HG03460 (cell line): Measurements from ENCODE around the gene GOLPH3.
"Not testable (repeated sequence)": the region's sequence is repeated elsewhere in the genome, so short reads cannot be mapped to it uniquely, and the experiment has no call there.

Experiments
- ATAC-seq: cut with Tn5 transposase; IDR thresholded peaks from one replicate; pipeline ENCODE4 v1.9.1; 2021; ENCODE audit not compliant: unreplicated experiment

GOLPH3 gene

DNA sequence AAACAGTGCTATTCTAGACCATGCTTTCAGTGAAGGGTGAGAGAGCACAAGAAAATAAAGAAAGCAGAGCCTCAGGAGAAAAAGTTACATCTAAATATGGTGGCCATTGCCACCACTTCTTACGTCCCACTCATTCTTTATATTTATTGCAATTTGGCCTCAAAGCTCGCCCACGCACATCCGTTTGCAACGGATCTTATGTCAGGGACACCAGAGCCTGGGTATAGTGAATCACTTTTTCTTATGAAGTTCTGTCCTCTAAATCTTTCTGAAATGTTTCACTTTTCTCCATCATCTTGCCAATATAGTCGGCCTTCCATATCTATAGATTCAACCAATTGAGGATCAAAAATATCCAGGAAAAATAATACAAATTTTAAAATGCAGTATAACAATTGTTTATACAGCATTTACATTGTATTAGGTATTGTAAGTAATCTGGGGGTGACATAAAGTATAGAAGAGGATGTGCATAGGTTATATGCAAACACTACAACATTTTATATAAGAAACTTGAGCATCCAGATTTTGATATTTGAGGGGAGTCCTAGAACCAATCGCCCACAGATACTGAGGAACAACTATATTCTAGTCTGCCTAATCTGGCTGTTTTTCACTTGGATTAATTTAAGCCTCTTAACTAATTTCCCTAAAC lies 35.2 kb downstream of the GOLPH3 start:
- no peak for ATAC-seq

DNA sequence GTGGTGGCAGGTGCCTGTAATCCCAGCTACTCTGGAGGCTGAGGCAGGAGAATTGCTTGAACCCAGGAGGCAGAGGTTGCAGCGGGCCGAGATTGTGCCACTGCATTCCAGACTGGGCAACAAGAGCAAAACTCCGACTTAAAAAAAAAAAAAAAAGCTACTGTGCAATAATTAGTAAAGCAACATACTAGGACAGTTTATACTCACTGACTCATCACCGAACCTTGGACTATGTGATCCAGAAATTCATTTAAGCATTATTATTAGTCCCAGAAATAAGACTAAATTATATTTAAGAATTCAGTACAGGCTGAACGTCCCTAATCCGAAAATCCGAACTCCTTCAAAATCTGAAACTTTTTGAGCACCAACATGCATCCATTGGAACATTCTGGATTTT lies 37.8 kb downstream of the GOLPH3 start:
- ATAC-seq, result no peak

DNA sequence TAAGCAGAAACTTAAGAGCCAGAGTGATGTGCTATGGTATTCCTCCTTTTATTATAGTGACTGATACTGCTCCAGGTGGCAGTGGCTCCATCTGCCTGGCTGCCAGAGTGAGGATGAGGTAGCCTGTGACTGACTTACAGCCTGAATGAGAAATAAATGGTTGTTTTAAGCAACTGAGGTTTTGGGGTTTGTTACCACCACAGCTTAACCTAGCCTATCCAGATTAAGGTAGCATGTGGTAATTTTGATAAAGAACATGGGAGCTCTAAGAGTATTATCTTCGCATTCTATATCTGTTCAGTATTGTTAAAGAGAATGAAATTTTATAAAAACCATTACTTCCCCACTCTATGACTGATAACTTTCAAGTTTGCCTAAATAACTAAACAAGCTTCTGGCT lies 39.0 kb downstream of the GOLPH3 start:
- ATAC-seq, result no peak

DNA sequence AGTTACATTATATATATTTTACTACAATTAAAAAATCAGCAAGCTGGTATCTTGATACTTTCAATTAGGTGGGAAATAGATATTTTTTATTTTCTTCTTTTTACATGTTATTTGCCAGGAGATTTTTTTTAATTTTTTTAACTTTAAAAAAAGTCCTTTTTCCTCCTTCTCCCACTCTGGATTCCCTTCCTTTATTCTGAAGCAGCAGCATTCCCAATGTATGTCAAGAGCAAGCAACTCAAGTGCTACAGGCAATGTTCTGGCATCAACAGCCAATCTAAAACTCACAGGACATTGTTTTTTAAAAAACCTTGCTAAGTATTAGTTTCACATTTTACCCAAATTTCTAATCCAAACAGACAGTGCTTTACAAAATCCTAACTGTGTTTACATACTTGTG lies 41.4 kb downstream of the GOLPH3 start:
- no peak for ATAC-seq

DNA sequence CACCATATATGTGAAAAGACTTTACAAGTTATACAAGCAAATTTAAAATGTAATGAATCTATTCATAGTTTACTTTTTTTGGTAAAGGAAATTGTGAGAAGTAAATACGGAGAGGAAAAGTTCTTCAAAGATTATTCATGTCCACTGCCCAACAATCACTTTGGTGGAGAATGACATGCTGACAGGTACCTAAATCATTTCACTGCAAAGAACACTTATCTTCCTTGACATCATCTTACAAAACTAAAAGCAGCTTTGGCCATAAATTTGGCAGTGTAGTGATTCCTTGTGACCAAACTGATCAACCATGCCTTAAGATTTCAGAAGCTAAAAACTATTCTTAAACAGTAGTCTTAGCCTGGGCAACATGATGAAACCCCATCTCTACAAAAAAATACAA lies 42.5 kb downstream of the GOLPH3 start:
- no peak for ATAC-seq

DNA sequence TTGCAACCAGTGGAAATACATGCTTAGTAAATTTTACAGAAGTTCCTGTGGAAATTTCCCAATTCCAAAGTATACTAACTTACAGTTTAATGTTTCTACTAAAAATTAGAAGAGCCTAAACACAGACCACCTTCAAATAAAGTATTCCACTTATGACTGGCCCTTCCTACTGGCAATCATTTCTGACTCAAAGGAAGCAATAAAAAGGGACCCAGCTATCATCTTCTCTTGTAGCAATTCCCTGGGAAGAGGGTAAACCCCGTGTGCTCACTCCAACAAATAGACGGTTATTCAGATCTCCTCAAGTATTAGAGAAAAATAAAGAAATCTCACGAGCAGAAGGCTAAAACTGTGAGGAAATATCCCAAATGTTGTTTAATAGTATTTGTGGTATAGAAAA lies 43.3 kb downstream of the GOLPH3 start:
- no peak for ATAC-seq

DNA sequence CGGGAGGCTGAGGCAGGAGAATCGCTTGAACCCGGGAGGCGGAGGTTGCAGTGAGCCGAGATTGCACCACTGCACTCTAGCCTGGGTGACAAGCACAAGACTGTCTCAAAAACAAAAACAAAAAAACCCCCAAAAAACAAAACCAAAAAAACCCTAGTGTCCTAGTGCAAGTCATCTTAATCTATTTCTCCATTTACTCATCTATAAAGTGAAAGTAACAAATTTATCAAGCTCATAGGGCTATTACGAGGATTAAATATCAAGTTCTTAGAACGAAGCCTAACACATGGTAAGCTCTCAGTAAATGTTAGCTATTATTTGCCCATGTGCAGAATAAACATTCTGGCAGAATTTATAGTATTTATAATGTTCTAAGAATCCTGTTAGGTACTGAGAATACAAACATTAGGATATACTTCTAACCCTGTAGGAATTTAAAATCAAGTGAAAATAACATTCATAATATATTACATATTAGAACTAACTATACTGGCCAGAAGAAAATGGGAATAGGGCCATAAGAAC lies 45.0 kb downstream of the GOLPH3 start:
- no peak for ATAC-seq

DNA sequence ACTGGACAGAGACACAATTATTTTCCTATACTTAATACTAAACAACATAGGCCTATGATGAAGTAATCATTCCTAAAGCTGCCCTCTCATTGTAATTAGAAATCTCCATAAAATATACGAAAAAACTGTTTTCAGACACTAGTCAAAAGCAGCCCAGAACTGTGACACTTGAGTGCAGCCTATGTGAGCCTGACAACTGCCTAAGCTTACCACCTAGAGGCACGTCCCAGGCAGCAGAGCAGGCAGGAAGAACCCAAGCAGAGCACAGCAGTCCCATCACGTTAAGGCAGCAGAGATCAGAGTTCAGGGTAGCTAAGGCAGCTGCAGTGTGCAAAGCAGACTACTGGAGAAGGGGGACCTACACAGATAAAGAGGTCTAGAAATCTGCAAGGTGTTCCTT lies 46.4 kb downstream of the GOLPH3 start:
- no peak for ATAC-seq

DNA sequence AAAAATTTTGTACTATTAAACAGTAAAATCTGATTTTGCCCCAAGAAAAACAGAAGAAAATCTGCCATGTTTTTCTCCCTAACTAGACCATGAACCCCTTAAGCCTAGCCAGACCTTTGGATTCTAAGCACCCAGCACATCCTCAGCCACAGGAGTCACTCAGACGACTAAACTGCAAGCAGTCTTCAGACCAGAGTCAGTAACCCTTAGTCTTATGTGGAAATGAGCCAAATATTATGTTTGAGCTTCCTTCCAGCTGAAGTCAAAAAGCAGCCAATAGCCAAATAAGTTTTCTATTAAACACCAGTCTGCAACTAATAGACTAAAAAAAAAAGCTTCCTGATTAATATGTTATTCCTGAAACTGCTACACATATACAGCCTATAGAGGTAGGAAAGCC lies 47.4 kb downstream of the GOLPH3 start:
- ATAC-seq, result no peak

DNA sequence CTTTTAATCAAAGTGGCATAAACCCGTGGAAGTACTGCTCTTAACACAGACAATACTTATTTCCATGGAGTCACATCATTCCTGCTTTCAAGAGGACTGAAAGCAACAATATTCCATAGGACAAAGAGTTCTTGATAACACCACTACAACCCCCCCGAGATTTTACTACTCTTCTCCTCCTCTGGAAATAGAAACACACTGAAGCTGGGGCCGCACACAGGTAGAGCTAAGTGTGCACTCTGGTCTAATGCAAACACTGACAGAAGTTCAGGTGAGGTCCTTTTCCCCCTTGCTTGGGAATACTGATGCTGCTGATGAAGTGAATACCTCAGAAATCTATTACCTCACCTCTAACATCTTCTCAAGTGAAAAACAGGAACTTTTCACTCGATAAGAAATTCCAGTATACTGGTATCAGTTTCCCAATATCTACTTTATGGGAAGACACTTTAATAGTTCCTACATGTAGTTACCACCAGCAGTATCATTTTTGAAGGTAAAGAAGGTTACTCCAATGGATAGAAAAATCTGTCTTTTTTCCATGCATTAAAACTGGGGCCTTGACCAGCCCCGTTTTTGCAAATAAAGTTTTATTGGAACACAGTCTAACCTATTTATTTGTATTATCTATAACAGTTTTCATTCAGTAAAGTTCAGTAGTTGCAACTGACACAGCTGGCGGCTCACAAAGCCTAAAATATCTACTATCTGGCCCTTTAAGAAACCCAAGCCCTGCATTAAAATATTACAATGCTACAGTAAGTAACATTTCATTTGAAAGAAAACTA lies 50.0 kb downstream of the GOLPH3 start:
- ATAC-seq, result no peak

DNA sequence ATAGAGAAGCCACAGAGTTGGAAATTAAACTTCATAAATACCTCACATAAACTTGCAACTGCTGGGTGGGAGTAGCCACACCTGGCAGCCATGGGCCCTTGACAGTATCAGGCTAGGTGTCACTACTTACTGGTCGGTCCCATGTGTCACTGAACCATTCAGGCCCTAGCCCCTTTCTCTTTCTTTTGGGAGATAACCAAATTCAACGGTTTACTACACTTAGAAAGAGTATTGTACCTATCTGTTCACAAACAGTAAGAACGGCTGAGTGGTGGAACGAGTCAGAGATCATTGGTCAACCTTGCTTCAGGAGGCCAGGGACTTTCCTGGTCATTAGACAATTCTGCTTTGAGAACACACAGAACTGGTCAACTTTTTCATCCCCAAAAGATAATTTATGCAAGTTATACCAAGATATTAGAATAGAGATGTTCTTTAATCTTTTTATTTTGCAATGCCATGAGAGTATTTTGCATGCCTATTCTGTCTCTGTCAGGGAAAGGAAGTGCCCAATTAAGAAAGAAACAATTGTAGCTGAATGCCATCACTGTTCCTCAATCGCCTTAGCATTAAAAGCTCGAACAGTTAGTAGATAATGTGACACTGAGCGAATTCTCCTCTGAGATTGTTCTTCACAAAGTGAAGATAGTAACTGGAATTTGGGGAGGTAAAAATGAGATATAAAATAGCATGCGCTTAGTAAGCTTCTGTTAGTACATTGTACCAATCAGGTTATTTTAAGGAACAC lies 50.9 kb downstream of the GOLPH3 start:
- ATAC-seq, result no peak

DNA sequence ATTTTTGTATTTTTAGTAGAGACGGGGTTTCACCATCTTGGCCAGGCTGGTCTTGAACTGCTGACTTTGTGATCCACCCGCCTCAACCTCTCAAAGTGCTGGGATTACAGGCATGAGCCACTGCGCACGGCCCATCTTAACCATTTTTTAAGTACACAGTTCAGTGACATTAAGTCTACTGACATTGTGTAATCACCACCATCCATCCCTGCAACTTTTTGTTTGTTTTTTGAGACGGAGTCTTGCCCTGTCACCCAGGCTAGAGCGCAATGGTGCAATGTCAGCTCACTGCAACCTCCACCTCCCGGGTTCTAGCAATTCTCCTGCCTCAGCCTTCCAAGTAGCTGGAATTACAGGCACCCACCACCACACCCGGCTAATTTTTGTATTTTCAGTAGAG lies 55.2 kb downstream of the GOLPH3 start:
- not testable (repeated sequence) for ATAC-seq

DNA sequence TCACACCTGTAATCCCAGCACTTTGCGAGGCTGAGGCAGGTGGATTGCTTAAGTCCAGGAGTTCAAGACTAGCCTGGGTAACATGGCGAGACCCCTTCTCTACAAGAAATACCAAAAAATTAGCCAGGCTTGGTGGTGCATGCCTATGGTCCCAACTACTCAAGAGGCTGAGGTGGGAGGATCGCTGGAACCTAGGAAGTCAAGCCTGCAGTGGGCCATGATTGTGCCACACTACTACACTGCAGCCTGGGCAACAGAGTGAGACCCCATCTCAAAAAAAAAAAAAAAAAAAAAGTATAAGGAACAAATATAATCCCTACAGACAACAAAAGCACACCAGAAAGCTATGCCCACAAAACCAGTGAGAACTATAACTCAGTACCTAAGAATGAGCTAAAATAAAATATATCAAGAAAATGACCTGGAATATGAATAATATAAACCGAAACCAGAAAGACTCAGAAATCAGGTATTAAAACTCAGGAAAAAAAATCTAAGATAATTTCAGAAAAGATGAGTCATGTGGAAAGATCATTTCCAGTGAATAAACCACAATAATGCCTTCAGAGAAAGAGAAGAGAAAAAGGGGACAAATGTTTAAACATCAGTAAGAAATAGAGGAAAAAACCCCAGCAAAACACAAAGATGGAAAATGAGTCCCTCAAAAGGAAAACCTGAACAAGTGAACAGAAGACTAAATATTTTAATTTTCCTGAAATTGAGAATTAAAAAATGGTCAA lies 57.4 kb downstream of the GOLPH3 start:
- no peak for ATAC-seq

DNA sequence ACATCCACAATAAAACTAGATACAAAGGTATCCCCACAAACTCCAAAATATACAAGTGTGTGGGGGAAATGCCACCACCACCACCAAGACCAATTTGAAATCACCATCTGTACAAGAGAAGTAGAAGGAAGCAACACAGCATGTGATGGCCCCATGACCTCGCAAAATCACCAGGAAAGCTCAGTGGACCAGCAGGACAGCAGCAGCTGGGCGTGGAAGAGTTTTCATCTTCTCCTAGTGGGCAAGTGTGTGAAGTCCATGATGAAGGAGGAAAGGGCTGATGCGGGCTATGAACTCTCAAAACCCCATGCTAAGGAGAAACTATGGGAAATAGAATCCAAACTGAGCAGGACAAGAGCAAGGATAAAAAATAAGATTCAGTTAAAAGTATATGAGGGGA lies 58.1 kb downstream of the GOLPH3 start:
- no peak for ATAC-seq

DNA sequence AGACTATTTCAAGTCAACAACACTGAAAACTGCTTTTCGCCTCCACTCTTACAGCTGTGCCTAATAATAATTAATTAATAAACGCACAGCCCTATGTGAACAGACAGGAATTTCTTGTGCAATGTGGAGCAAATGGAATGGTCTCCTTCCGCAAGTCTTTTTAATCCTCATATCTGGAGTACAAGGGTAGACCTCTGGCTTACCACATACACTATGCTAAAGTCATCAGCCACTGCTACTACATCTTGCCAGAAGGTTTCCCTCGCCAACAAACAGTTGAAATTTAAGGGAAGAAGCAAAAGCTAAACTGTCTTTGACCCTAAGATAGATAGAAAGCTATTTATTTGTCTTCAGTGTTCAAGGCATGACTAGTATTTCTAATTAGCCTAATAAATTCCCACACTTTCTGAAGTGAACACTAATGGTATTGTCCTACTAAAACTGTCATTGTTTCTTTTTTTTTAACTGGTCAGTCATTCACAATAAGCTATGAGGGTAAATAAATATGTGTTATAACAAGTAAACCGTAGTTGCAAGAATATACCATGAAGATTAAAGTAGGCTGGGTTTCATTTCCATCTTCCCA lies 63.9 kb downstream of the GOLPH3 start:
- ATAC-seq, result no peak

DNA sequence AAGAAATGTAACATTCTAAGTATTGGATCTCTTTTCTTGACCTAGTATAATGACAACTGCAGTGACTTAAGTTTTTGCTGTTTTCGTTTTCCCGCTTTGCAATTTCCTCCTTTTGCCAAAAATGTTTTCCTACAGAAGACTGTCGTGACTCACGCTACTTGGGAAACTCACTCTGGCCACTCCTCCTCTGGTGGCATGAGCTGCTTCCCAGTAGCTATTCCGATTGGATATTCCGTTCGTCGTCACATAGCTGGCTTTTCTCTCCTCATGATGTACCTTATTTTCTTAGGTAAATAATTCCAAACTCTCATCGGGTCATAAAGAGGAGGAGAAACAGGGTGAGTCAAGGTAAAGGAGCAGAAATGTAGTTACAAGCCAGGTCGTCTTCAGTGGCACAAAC lies 64.9 kb downstream of the GOLPH3 start:
- no peak for ATAC-seq

DNA sequence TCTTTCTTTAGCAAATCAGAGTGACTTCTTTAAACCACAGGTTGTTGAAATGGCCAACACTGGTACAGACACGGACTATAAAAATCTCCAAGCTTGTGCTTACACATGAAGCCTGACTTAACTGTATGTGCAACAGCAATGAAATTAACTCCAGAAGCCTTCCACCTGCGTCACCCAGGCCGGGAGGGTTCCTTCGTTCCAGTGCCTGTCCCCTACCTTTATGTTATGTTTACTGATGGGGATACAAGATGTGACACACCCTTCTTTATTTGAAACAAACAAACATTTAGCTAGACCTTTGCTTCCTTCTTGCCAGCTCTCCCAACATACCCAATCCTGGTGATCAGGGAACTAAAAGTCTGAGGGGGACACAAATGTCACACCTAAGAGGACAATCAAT lies 66.0 kb downstream of the GOLPH3 start:
- ATAC-seq, result no peak

DNA sequence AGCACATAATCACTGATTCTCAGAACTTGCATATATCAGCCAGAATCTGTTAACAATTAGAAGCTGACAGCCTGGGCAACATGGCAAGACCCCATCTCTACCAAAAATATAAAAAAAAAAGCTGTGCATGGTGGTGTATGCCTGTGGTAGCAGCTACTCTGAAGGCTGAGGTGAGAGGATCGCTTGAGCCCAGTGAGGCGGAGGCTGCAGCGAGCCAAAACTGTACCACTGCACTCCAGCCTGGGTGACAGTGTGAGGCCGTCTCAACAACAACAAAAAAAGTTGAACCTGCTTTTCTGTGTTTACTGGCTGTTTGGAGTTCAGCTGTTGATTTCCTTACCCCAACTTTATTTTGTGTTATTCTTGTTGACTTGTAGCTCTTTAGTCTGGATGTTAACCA lies 66.8 kb downstream of the GOLPH3 start:
- ATAC-seq, result no peak

DNA sequence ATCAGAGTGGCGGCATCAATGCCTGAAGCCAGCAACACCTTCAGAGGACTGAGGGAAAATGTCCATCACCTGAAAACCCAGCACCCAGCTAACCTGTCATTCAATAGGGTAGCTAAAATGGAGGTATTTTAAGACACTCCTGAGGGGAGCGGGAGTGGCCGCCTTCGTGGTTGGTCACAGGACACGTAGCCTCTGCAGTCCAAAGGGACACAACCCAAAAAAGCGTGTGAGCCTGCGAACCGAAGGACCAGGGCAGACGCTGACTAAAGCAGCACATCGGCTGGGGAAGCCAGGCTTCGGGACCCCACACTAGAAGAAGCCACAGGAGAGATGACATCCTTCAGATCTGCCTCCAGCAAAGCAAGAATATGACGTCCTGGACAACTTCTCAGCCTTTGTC lies 70.6 kb downstream of the GOLPH3 start:
- ATAC-seq, result no peak

DNA sequence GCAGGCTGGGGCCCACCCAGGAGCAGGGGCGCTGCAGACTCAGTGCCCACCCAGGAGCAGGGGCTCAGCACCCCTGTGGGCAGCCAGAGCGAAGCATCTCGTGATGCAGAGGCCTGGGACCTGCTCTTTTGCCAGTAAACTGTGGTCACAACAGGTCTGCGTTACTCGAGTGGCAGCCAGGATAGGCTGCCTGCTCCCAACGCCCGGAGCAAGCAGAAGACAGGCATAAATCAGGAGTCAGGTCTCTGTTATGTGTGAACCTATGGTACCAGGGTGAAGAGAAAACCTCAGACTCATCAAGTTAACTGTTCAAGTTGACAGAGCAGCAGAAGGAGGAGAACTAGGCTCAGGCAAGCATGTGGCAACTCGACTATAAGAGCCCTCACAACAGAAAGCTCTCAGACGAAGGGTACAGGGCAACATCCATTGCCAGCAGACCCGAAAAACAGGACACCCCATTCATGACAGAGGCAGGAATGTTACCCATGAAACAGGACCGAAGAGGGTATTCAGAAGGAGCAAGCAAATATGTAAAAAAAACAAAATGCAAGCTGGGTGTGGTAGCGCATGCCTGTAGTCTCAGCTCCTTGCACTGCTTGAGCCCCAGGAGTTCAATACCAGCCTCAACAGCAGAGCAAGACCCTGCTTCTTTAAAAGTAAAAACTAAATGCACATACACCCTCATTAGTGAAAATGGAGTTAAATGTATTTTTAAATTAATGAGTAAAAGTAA lies 71.7 kb downstream of the GOLPH3 start:
- ATAC-seq, result no peak
